B cell (primary cell): Measurements from ENCODE around the gene KDM3B. TPM values are rescaled to one million over a fixed set of nuclear protein-coding genes. Genes with fewer than 3 reads are reported as not detected.

ENCODE experiments used
- ATAC-seq: fragments of 200-7000 bp; cut with Tn5 transposase; one replicate; pipeline ENCODE4 v1.10.0; 2021; ENCODE audit warnings: low read depth, mild to moderate bottlenecking, moderate number of reproducible peaks, moderate library complexity
- CTCF ChIA-PET: fragments of 350-600 bp; sonication (Branson Sonifier 250); formaldehyde crosslinking; loops from one replicate; lab custom pipeline; 2021; ENCODE audit warnings: antibody characterized with exemption, inconsistent platforms; lab: Charles Lee
- POLR2A ChIA-PET: fragments of 350-600 bp; sonication (Branson Sonifier 250); formaldehyde crosslinking; loops from one replicate; lab custom pipeline; 2021; ENCODE audit warnings: antibody characterized with exemption; lab: Charles Lee
- DNase-seq: peaks from one replicate; pipeline ENCODE4 v3.0.0; 2013
- H2AFZ ChIP-seq: 2 replicates; pipeline ENCODE4 v1.6.1; 2012; ENCODE audit warnings: mild to moderate bottlenecking, low read depth, low read length; ENCODE audit not compliant: insufficient read depth, poor library complexity, severe bottlenecking
- H3K27ac ChIP-seq, 2 donors: 1 replicate in 1 of 2; 2 replicates in 1 of 2; pipeline ENCODE4 v1.5.1; 2012 to 2013; ENCODE audit warnings: low read length in 2 of 2, mild to moderate bottlenecking in 2 of 2, moderate library complexity in 1 of 2
- H3K27me3 ChIP-seq, 4 experiments: fragments of 200-600 bp in 1 of 4; sonication (generic) in 1 of 4; replicated peaks in 1 of 4; 1 replicate in 2 of 4; 2 replicates in 2 of 4; pipeline versions ENCODE4 v1.6.1 to v1.7.0; 2013 to 2016; ENCODE audit warnings: low read length in 3 of 4, mild to moderate bottlenecking in 2 of 4, mixed read lengths in 1 of 4, moderate library complexity in 1 of 4; ENCODE audit not compliant: insufficient read depth in 4 of 4, control insufficient read depth in 3 of 4; ENCODE audit errors: control extremely low read depth in 1 of 4
- H3K36me3 ChIP-seq, 2 experiments: replicated peaks in 1 of 2; 1 replicate in 1 of 2; 2 replicates in 1 of 2; pipeline versions ENCODE4 v1.6.1 to v1.7.1; 2013; ENCODE audit warnings: low read length in 1 of 2; ENCODE audit not compliant: insufficient read depth in 2 of 2, control insufficient read depth in 1 of 2; ENCODE audit errors: control extremely low read depth in 1 of 2, extremely low read depth in 1 of 2
- H3K4me1 ChIP-seq, 2 donors: fragments of 200-600 bp in 1 of 2; sonication (generic) in 1 of 2; 1 replicate in 1 of 2; 2 replicates in 1 of 2; pipeline versions ENCODE4 v1.5.1 to v1.6.1; 2013 to 2017; ENCODE audit warnings: low read length in 2 of 2; ENCODE audit not compliant: control insufficient read depth in 2 of 2, insufficient read depth in 2 of 2
- H3K4me2 ChIP-seq: replicated peaks from 2 replicates; pipeline ENCODE3; 2012; ENCODE audit warnings: mild to moderate bottlenecking, low read depth, low read length; ENCODE audit not compliant: poor library complexity, severe bottlenecking
- H3K4me3 ChIP-seq, 5 experiments: fragments of 200-600 bp in 1 of 5; sonication (generic) in 1 of 5; 1 replicate in 3 of 5; 2 replicates in 2 of 5; pipeline versions ENCODE4 v1.5.1 to v1.7.0; 2011 to 2016; ENCODE audit warnings: low read length in 4 of 5, mild to moderate bottlenecking in 4 of 5, low read depth in 2 of 5, control low read depth in 1 of 5, moderate library complexity in 1 of 5; ENCODE audit not compliant: insufficient read depth in 1 of 5; ENCODE audit errors: control extremely low read depth in 1 of 5, extremely low read depth in 1 of 5
- H3K79me2 ChIP-seq: fragments of 200-600 bp; sonication (generic); one replicate; pipeline ENCODE4 v1.6.0; 2016; ENCODE audit warnings: low read length; ENCODE audit not compliant: control insufficient read depth, insufficient read depth
- H3K9ac ChIP-seq: fragments of 200-600 bp; sonication (generic); 2 replicates; pipeline ENCODE4 v1.6.1; 2017; ENCODE audit warnings: mild to moderate bottlenecking, low read length, moderate library complexity
- H3K9me3 ChIP-seq, 3 donors: one replicate each; pipeline versions ENCODE4 v1.6.1 to v1.7.1; 2013; ENCODE audit warnings: low read length in 2 of 3; ENCODE audit not compliant: control insufficient read depth in 2 of 3, insufficient read depth in 1 of 3; ENCODE audit errors: control extremely low read depth in 1 of 3
- H4K20me1 ChIP-seq: 2 replicates; pipeline ENCODE4 v1.6.0; 2012; ENCODE audit warnings: mild to moderate bottlenecking, low read length; ENCODE audit not compliant: insufficient read depth, control insufficient read depth, poor library complexity, severe bottlenecking
- H3K27ac Mint-ChIP-seq: one replicate; pipeline ENCODE4 v1.8.0; 2021; ENCODE audit warnings: mixed read lengths
- H3K27me3 Mint-ChIP-seq: one replicate; pipeline ENCODE4 v1.8.0; 2021; ENCODE audit warnings: mixed read lengths
- H3K4me1 Mint-ChIP-seq: one replicate; pipeline ENCODE4 v1.8.0; 2021; ENCODE audit warnings: mixed read lengths
- H3K4me3 Mint-ChIP-seq: one replicate; pipeline ENCODE4 v1.8.0; 2021; ENCODE audit warnings: mixed read lengths
- H3K9me3 Mint-ChIP-seq: one replicate; pipeline ENCODE4 v1.8.0; 2022; ENCODE audit warnings: mixed read lengths; ENCODE audit not compliant: insufficient read depth
- CTCF ChIP-seq: fragments of 200-600 bp; IDR thresholded peaks from one replicate; pipeline ENCODE4 v1.8.0; 2022; ENCODE audit warnings: antibody characterized with exemption, mild to moderate bottlenecking
- EZH2 ChIP-seq: IDR thresholded peaks from 2 replicates; pipeline ENCODE4 v1.6.1; 2012; ENCODE audit warnings: borderline replicate concordance, low read depth, mild to moderate bottlenecking, moderate library complexity, low read length; ENCODE audit not compliant: insufficient read depth, poor library complexity, severe bottlenecking
- WGBS: methylation state at CpG from one replicate; pipeline ENCODE4 v1.1.5; 2013; ENCODE audit warnings: missing lambda C conversion rate; ENCODE audit not compliant: insufficient coverage; 5-methylcytosine and 5-hydroxymethylcytosine counted together
- intact Hi-C: fragments of 100-400 bp; cut with micrococcal nuclease; formaldehyde crosslinking; loops from one replicate; pipeline ENCODE4 v1.10.0; 2022
- polyA plus RNA-seq: library from polyadenylated mRNA; depleted of rRNA; stranded (reverse); fragments of >200 nt; gene quantifications from 2 replicates; pipeline ENCODE4 v1.2.3, GENCODE V29; 2012
- total RNA-seq, 2 donors: library from RNA; stranded (reverse); fragments of 120-200 nt in 1 of 2; gene quantifications; 1 replicate in 1 of 2; 2 replicates in 1 of 2; pipeline versions ENCODE4 v1.2.3 to v1.2.4, GENCODE V29; 2013 to 2022

Gene KDM3B
- total and polyA plus RNA-seq, 2 donors (not counting 1 experiment from before 2014, with no cell fraction given) = 41.8 to 99.9 TPM

DNA sequence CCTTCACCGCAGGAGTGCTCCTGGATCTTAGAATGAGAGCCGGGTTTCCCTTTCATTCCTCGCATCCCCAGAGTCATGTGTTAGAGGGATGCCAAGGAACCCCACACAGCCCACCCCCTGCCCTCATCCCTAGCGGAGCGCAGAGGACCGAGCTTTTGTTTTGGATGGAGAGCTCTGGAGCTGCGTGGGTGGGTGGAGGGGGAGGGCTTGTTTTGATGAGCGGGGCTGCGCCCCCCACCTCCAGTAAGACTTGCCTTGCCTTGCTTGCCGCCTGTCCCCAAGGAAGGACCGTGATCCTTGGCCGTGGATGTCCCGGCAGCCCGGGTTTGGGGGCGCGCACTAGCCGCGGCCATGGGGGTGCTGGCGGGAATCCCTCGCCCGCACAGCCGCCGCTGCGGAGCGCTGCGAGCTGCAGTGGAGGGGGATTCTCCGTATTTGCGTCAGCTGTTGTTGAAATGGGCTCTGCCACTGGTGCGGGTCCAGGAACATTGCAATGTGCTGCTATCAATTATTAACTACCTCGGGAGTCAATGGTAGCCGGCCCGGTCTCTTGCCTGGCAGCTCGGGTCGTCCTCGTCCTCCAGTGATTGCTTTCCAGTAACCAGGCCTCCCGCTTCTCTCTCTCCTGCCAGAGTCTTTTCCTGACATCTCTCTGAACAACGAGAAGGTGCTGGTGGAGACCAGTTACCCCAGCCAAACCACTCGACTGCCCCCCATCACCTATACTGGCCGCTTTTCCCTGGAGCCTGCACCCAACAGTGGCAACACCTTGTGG, 113.8 kb downstream of the KDM3B start:
- peaks cover 25% of the 10 kb centered on the region for H4K20me1 ChIP-seq
- peaks cover 16 to 29% of the 10 kb centered on the region in 2 donors for H3K4me1 ChIP-seq
- peak overlapping the region; percentile 100 for H3K4me2 ChIP-seq
- H3K9ac ChIP-seq = peak overlapping the region; percentile 91
- Mint-ChIP-seq H3K27me3 (no peaks in the 10 kb centered on the region), H3K27ac (peak overlapping the region; percentile 79), H3K4me3 (peak overlapping the region; percentile 94), H3K9me3 (no peaks in the 10 kb centered on the region), H3K4me1 (peaks cover 34% of the 10 kb centered on the region)
- ATAC-seq (no peak), DNase-seq (no peak)
- CTCF ChIA-PET = interaction anchor here (1.1 to 9.3 kb wide), 3 partner anchors 17 to 37 kb away, joined by 5 to 65 read pairs (median 43); no protein-coding TSS in a partner anchor
- no peak overlapping the region for H3K27ac ChIP-seq
- TF ChIP-seq CTCF = no peak
- TF ChIP-seq EZH2 = no peak
- no peaks in the 10 kb centered on the region for H3K27me3 ChIP-seq
- intact Hi-C loops = loop anchor here (10.0 kb wide), 1 partner anchor 938 kb away; the partner anchor contains the start of gene SPATA24
- POLR2A ChIA-PET = interaction anchor here (1.7 to 1.9 kb wide), 2 partner anchors 109 to 113 kb away, joined by 6 to 7 read pairs; partner anchors contain the start of genes HSPA9 and KDM3B
- 44% methylated on average over 36 of the region's 39 CpGs for WGBS
- peaks cover 0 to 2% of the 10 kb centered on the region in 2 experiments for H3K36me3 ChIP-seq
- H3K79me2 ChIP-seq = peaks cover 3% of the 10 kb centered on the region
- H2AFZ ChIP-seq = peak overlapping the region; percentile 87
- H3K4me3 ChIP-seq = peak overlapping the region; percentile 57 to 98 (median 67)
- no peaks in the 10 kb centered on the region for H3K9me3 ChIP-seq
